ENCODE measurements around the gene SCGB3A2. TPM values are rescaled to one million over a fixed set of nuclear protein-coding genes. Genes with fewer than 3 reads are reported as not detected.

SCGB3A2 gene
- total and polyA plus RNA-seq, 2 experiments from 2014 or later: not detected

DNA sequence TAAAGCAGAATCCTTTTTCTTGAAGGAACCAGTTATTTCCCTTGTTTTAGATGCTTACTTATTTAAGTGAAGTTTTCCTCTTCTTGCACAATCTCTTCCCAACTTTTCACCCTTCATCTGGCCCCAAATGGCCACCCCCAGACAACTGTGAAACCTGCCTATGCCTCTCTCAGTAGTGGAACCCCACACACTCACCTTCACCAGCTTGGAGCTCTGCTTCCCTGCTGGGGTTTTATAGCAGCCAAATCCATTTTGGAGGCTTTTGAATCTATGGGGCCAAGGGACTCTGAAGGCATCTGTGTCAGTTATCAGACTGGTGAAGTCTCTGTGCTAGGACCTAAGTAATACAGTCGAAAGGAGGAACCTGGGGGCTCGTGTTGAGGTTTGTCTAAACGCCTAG, 24.2 kb upstream of the SCGB3A2 start:
- no peaks in the 10 kb centered on the region for H3F3A ChIP-seq (ENCODE audit: insufficient read depth)
- no peak overlapping the region for H2AFZ ChIP-seq
- in situ Hi-C loops (cut with MboI): no loop called here
- no peaks in the 10 kb centered on the region for H3K9me2 ChIP-seq (ENCODE audit: insufficient read depth)
- TF ChIP-seq EZH2 (IDR thresholded peaks at IDR 0.05; ENCODE audit: insufficient read depth, poor library complexity, severe bottlenecking) (no peak), EZH2phosphoT487 (IDR thresholded peaks at IDR 0.05; ENCODE audit: insufficient read depth, low read depth) (no peak)
- H3K79me2 ChIP-seq (ENCODE audit: insufficient read depth): no peaks in the 10 kb centered on the region
- no peaks in the 10 kb centered on the region for H3K4me1 ChIP-seq (ENCODE audit: insufficient read depth)
- no peak overlapping the region for H3K4me3 ChIP-seq
- H3K4me2 ChIP-seq (ENCODE audit: unreplicated experiment): no peak overlapping the region
- 6 to 8% methylated on average over 3 of the region's 3 CpGs for WGBS, 2 experiments (ENCODE audit: low coverage in 1 of 2, low lambda C conversion rate in 2 of 2, missing lambda C conversion rate in 2 of 2)
- DNase-seq: no peak
- H4K20me1 ChIP-seq (ENCODE audit: insufficient read depth): no peaks in the 10 kb centered on the region
- no peak overlapping the region for H3K9ac ChIP-seq
- H3K36me3 ChIP-seq (ENCODE audit: low read depth): no peaks in the 10 kb centered on the region
- 0 out of 2 replicates have a peak, but pooled peaks cover 14% of the 10 kb centered on the region for H3K27me3 ChIP-seq (replicated peaks; ENCODE audit: insufficient read depth)
- no peaks in the 10 kb centered on the region for H3K9me3 ChIP-seq (ENCODE audit: low read depth)
- no peak overlapping the region for H3K27ac ChIP-seq

DNA sequence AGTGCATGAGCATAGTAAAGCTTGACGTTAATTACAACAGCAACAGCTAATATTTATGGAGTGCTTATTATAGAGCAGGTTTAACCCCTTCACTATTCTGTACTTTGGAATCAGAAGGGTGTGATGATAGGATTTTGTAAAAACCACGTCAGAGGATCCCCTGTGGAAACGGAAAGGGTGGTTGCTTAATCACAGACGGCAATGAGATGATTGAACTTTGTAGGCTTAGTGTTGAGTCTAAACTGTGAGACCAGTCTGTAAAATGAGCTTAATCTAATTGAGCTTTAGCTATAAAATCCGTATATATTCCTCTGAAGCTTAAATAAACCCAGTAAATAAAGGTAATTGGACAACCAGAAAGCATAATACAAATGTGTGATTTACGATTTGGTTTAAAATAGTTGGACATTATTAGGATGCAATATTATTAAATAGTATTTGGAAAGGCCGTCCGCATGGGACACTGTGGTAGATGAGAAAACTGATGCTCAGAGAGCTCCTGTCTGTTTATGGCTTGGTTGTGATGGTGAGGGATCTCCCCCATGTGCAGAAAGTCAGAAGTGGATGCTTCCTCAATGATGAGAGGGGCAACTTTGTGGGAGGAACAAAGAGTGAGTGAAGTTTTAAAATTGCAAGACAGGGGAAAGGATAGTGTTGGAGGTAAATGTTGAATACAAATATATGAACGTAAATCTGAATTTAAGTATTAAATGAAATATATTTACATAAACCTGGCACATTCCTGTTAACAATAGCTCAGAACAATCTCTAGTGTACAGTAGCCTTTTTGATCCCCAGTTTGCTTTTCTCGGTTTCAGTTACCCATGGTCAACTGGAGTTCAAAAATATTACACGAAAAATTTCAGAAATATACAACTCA, 23.4 kb upstream of the SCGB3A2 start:
- Histone ChIP-seq H3K4me2 (ENCODE audit: unreplicated experiment) (no peak overlapping the region), H3K79me2 (ENCODE audit: insufficient read depth) (no peaks in the 10 kb centered on the region), H3F3A (ENCODE audit: insufficient read depth) (no peaks in the 10 kb centered on the region), H3K27me3 (replicated peaks; ENCODE audit: insufficient read depth) (peaks cover 11% of the 10 kb centered on the region; the same call in 1 of the 2 replicates), H3K4me3 (no peak overlapping the region), H3K27ac (no peak overlapping the region), H2AFZ (no peak overlapping the region), H3K36me3 (ENCODE audit: low read depth) (no peaks in the 10 kb centered on the region), H3K4me1 (ENCODE audit: insufficient read depth) (no peaks in the 10 kb centered on the region), H4K20me1 (ENCODE audit: insufficient read depth) (no peaks in the 10 kb centered on the region), H3K9me3 (ENCODE audit: low read depth) (no peaks in the 10 kb centered on the region), H3K9me2 (ENCODE audit: insufficient read depth) (no peaks in the 10 kb centered on the region), H3K9ac (no peak overlapping the region)
- no peak for TF ChIP-seq EZH2 (IDR thresholded peaks at IDR 0.05; ENCODE audit: insufficient read depth, poor library complexity, severe bottlenecking)
- TF ChIP-seq EZH2phosphoT487 (IDR thresholded peaks at IDR 0.05; ENCODE audit: insufficient read depth, low read depth): no peak
- no peak for DNase-seq
- in situ Hi-C loops (cut with MboI): no loop called here
- WGBS, 2 experiments (ENCODE audit: low coverage in 1 of 2, low lambda C conversion rate in 2 of 2, missing lambda C conversion rate in 2 of 2): 21 to 28% methylated on average over 11 of the region's 11 CpGs

DNA sequence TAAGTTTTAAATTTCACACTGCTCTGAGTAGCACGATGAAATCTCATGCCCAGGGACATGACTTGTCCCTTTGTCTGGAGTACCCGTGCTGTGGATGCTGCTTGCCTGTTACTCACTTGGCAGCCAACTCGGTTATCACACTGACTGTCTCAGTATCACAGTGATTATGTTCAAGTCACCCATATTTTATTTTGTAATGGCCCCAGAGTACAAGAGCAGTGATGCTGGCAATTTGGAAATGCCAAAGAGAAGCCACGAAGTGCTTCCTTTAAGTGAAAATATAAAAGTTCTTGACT, 22.8 kb upstream of the SCGB3A2 start:
- Histone ChIP-seq H3K4me3 (no peak overlapping the region), H3F3A (ENCODE audit: insufficient read depth) (no peaks in the 10 kb centered on the region), H3K9ac (no peak overlapping the region), H3K9me2 (ENCODE audit: insufficient read depth) (no peaks in the 10 kb centered on the region), H3K27ac (no peak overlapping the region), H3K79me2 (ENCODE audit: insufficient read depth) (no peaks in the 10 kb centered on the region), H3K9me3 (ENCODE audit: low read depth) (no peaks in the 10 kb centered on the region), H2AFZ (no peak overlapping the region), H3K36me3 (ENCODE audit: low read depth) (no peaks in the 10 kb centered on the region), H4K20me1 (ENCODE audit: insufficient read depth) (no peaks in the 10 kb centered on the region), H3K27me3 (replicated peaks; ENCODE audit: insufficient read depth) (peaks cover 11% of the 10 kb centered on the region; the same call in 1 of the 2 replicates), H3K4me2 (ENCODE audit: unreplicated experiment) (no peak overlapping the region), H3K4me1 (ENCODE audit: insufficient read depth) (no peaks in the 10 kb centered on the region)
- peak; percentile 18 for DNase-seq
- WGBS, 2 experiments (ENCODE audit: low coverage in 1 of 2, low lambda C conversion rate in 2 of 2, missing lambda C conversion rate in 2 of 2): 9 to 10% methylated on average over 4 of the region's 4 CpGs
- TF ChIP-seq EZH2 (IDR thresholded peaks at IDR 0.05; ENCODE audit: insufficient read depth, poor library complexity, severe bottlenecking) (no peak), EZH2phosphoT487 (IDR thresholded peaks at IDR 0.05; ENCODE audit: insufficient read depth, low read depth) (no peak)
- in situ Hi-C loops (cut with MboI): no loop called here

DNA sequence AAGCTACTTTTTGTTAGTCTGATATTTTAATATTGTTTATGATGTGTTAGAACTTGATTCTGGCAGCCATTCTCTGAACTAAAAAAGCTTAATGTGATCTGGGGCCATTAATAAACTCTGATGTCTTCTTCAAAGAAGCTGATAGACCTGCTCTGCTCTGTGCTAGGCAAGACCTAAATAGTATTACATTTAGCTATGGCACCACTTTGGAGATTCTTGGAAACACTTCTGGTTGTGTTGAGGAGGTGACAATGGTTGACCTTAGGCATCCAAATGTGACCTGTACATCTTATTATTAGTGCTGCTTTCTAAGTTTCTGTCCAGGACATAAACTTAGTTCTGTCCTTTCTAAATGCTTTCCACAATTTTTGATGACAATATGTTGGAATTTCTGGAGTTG, 21.7 kb upstream of the SCGB3A2 start:
- Histone ChIP-seq H3K27ac (no peak overlapping the region), H4K20me1 (ENCODE audit: insufficient read depth) (no peaks in the 10 kb centered on the region), H3K4me3 (no peak overlapping the region), H3K9me3 (ENCODE audit: low read depth) (no peaks in the 10 kb centered on the region), H3K9ac (no peak overlapping the region), H3K36me3 (ENCODE audit: low read depth) (no peaks in the 10 kb centered on the region), H3K79me2 (ENCODE audit: insufficient read depth) (no peaks in the 10 kb centered on the region), H3K9me2 (ENCODE audit: insufficient read depth) (no peaks in the 10 kb centered on the region), H3F3A (ENCODE audit: insufficient read depth) (no peaks in the 10 kb centered on the region), H3K27me3 (replicated peaks; ENCODE audit: insufficient read depth) (peaks cover 11% of the 10 kb centered on the region; the same call in 1 of the 2 replicates), H2AFZ (no peak overlapping the region), H3K4me2 (ENCODE audit: unreplicated experiment) (no peak overlapping the region), H3K4me1 (ENCODE audit: insufficient read depth) (no peaks in the 10 kb centered on the region)
- in situ Hi-C loops (cut with MboI): no loop called here
- TF ChIP-seq EZH2phosphoT487 (IDR thresholded peaks at IDR 0.05; ENCODE audit: insufficient read depth, low read depth): no peak
- TF ChIP-seq EZH2 (IDR thresholded peaks at IDR 0.05; ENCODE audit: insufficient read depth, poor library complexity, severe bottlenecking): no peak
- no peak for DNase-seq

Data from GM23248 (cell line).